RWPE1 (cell line): ENCODE results near the gene KCNA2.

Experiments used
- CTCF ChIA-PET: fragments of 350-600 bp; sonication (Branson Sonifier 250); formaldehyde crosslinking; extraction: SDS; loops from one replicate; lab custom pipeline; 2021; lab: Yijun Ruan, JAX
- POLR2A ChIA-PET: fragments of 400-600 bp; formaldehyde crosslinking; extraction: SDS; loops from one replicate; lab custom pipeline; 2020; ENCODE audit warnings: antibody characterized with exemption; ENCODE audit not compliant: low non-redundant PET; lab: Yijun Ruan, JAX
- DNase-seq: peaks from one replicate; pipeline ENCODE4 v3.0.0; 2012; ENCODE audit warnings: low spot score
- H3K27ac ChIP-seq: fragments of 450-650 bp; 2 replicates; pipeline ENCODE4 v1.5.1; 2017
- TF ChIP-seq, protein P1 (sequence below): fragments of 450-650 bp; conservative IDR thresholded peaks from 2 replicates; pipeline ENCODE4 v1.5.1; 2017; ENCODE audit warnings: low read depth, mild to moderate bottlenecking

The KCNA2 gene

DNA sequence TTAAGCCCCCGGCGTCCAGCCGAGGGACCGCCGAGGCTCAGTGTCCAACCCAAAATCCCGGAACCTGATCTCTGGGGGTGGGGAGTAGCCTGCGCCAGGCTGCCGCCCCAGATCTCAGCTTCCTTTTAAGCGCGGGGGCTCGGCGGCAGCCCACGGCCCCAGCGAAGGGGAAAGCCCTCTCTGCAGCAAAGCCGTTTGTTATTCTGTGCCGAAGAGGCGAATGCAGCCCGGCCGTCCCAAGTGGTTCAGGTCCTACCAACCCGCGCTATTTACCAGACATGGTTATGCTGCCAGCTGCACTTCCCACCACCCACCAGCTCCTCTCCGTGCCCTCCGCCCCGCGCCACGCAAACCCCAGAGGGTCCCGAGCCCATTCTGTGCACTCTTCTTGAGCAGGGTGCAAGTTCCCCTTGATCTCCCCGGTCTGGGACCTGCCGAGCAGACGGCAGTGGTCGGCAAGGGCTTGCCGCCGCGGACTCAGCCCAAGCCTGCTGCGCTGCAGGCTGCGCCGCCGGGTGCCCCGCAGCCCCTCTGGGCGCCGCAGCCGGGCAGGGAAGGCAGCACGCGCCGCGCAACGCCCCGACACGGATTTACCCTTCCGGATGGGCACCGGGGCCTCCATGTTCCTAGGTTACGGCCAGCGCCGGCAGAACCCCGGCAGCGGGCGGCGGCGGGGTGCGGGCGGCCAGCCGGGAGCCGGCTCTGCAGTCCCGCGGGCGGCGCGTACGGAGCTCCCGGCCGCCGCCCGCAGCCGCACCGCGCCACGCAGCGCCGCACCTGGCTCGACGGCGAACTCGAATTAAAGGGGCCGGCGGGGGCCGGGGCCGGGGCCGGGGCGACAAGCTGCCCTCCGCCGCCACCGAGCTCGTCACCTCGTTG is 738 bp upstream of the KCNA2 start:
- POLR2A ChIA-PET = no interaction called here
- CTCF ChIA-PET = interaction anchor here (1.0 to 1.4 kb wide), 3 partner anchors 10 to 177 kb away, joined by 4 to 5 read pairs (median 4); no protein-coding TSS in a partner anchor
- TF ChIP-seq, protein P1, sequence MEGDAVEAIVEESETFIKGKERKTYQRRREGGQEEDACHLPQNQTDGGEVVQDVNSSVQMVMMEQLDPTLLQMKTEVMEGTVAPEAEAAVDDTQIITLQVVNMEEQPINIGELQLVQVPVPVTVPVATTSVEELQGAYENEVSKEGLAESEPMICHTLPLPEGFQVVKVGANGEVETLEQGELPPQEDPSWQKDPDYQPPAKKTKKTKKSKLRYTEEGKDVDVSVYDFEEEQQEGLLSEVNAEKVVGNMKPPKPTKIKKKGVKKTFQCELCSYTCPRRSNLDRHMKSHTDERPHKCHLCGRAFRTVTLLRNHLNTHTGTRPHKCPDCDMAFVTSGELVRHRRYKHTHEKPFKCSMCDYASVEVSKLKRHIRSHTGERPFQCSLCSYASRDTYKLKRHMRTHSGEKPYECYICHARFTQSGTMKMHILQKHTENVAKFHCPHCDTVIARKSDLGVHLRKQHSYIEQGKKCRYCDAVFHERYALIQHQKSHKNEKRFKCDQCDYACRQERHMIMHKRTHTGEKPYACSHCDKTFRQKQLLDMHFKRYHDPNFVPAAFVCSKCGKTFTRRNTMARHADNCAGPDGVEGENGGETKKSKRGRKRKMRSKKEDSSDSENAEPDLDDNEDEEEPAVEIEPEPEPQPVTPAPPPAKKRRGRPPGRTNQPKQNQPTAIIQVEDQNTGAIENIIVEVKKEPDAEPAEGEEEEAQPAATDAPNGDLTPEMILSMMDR = no peak
- DNase-seq = no peak
- no peak overlapping the region for H3K27ac ChIP-seq

DNA sequence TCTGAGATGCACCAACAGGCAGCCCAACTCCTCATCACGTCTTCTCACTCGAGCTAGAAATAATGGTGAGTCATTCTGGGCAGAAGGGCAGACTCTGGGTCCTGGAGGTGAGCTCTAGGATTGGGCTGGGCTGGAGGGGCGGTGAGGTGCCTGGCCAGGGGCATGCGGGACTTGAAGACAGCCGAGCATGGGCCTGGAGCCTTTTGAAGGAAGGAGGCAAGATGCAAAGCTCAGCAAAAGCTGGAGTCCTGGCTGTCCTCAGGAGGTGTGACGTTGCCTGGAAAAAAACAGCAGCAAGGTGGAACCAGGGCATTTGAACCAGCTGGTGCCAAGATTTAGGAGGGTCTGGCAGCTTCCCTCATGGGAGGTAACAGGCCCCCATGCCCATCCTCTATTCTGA is 712 bp downstream of the KCNA2 start:
- POLR2A ChIA-PET = no interaction called here
- TF ChIP-seq, protein P1 = no peak
- DNase-seq = no peak
- CTCF ChIA-PET = interaction anchor here (0.6 to 1.3 kb wide), 6 partner anchors 8 to 218 kb away, joined by 3 to 6 read pairs (median 3); no protein-coding TSS in a partner anchor
- H3K27ac ChIP-seq = no peak overlapping the region

DNA sequence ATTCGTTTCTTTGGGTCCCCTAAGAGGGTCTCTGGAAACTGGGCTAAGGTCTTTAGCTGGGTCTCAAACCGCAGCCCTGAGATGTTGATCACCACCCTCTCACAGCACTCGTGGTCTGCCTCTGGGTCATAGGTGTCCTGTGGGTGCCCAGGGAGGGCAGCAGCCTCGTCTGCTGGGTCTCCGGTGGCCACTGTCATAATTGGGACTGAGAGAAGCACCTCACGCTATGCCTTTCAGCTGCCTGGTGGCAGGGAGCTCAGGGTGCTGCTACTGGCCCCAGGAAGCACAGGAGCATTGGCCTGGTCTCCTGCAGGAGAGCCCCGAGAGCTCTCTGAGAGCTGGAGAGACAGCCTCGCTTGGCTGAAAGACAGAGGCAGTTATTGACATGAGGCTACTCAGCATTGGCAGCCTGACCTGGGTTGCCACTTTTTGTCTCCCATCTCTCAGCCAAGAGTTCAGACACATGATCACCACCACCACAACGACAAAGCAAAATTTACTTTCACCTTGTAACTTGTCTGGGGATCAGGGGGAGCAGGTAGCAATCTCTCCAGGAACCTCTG is 1.5 kb downstream of the KCNA2 start:
- POLR2A ChIA-PET = no interaction called here
- TF ChIP-seq, protein P1 = no peak
- DNase-seq = no peak
- no peak overlapping the region for H3K27ac ChIP-seq
- CTCF ChIA-PET = interaction anchor here (0.7 to 0.8 kb wide), 2 partner anchors 58 to 78 kb away, joined by 3 read pairs; no protein-coding TSS in a partner anchor

DNA sequence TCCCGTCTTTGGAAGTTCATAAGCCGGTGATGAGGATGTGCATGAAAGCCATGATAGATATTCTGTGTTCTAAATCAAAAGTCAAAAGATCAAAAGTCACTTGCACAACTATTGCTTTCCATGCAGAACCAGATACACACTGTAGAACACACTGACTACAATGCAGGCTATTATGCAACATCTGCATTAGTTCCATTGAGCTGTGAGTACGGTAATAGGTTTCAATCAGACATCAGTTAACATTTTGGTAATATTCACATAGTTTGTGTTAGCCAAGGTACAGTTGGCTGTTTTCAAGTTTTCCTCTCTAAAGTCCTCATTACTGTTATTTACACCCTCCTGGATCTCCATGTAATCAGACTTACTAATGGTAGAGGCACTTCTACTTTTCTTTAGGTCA is 3.1 kb downstream of the KCNA2 start:
- no peak overlapping the region for H3K27ac ChIP-seq
- CTCF ChIA-PET = no interaction called here
- DNase-seq = no peak
- POLR2A ChIA-PET = no interaction called here
- TF ChIP-seq, protein P1 = no peak

DNA sequence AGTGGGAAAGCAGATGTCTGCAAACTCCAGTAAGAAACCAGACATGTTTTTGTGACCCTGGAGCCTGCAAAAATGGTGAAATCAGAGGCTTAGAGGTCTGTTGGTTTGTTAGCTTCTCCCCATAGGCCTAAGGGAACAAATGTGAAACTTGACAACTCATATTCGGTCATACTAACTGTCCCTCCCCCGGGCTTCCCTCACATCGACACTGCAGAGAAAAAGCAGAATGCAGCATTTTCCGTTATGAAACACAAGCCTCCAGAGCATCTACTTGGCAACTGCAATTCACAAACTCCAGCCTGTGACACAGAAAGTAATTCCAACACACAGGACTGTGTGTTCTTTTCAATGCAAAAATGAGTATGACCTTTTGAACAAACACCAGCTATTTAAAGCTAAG is 3.7 kb downstream of the KCNA2 start:
- no peak overlapping the region for H3K27ac ChIP-seq
- POLR2A ChIA-PET = no interaction called here
- CTCF ChIA-PET = no interaction called here
- DNase-seq = no peak
- TF ChIP-seq, protein P1 = no peak

DNA sequence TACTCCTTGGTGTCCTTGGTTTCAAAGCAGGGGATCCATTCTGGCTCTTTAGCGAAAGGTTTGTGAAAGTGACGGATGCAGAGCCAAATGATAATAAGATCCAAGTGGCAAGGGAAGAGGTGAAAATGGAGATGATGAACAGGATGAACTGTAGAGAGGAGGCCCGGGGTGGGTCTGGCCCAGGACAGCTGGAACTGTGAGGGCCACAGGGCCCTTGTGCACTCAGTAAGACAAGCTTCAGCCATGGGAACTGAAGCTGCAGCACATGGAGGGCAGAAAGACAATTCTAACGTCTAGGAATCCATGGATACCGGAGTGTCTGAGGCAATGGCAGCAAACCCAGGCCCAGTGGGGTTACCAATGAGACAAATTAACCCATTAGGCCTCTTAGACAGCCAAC is 4.8 kb downstream of the KCNA2 start:
- POLR2A ChIA-PET = no interaction called here
- CTCF ChIA-PET = no interaction called here
- TF ChIP-seq, protein P1 = no peak

More for the DNA sequence above, 4.8 kb downstream of the KCNA2 start:
- no peak for DNase-seq
- H3K27ac ChIP-seq = no peak overlapping the region
